Neural progenitor cell (in vitro differentiated cells): Measurements from ENCODE around the gene AK5.

ENCODE experiments used
- EZH2 ChIP-seq: fragments of 200-600 bp; sonication (generic); IDR thresholded peaks from 2 replicates; pipeline ENCODE4 v1.6.1; 2017; ENCODE audit warnings: antibody characterized with exemption, mild to moderate bottlenecking, moderate library complexity
- EZH2phosphoT487 ChIP-seq: fragments of 200-600 bp; sonication (generic); IDR thresholded peaks from 2 replicates; pipeline ENCODE4 v1.6.1; 2017; ENCODE audit warnings: antibody characterized with exemption
- TF ChIP-seq, protein P1 (sequence below): fragments of 200-600 bp; sonication (generic); IDR thresholded peaks from 2 replicates; pipeline ENCODE4 v1.5.1; 2017; ENCODE audit warnings: antibody characterized with exemption, mild to moderate bottlenecking

DNA sequence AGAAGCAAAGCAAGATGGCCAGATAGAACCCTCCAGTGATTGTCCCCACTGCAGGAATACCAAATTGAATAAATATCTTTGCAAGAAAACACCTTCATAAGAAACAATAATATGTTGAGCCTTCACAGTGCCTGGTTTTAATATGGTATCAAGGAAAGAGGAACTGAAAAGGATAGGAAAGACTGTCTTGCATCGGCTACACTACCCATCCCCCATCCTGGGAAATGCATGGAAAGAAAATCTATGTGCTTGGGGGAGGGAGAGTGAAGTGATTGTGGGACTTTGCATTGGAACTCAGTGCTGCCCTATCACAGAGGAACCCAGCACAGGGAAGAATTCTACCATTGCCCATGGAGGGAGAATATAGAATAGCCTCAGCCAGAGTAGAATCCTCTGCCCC is 28.6 kb upstream of the AK5 start:
- TF ChIP-seq, protein P1, sequence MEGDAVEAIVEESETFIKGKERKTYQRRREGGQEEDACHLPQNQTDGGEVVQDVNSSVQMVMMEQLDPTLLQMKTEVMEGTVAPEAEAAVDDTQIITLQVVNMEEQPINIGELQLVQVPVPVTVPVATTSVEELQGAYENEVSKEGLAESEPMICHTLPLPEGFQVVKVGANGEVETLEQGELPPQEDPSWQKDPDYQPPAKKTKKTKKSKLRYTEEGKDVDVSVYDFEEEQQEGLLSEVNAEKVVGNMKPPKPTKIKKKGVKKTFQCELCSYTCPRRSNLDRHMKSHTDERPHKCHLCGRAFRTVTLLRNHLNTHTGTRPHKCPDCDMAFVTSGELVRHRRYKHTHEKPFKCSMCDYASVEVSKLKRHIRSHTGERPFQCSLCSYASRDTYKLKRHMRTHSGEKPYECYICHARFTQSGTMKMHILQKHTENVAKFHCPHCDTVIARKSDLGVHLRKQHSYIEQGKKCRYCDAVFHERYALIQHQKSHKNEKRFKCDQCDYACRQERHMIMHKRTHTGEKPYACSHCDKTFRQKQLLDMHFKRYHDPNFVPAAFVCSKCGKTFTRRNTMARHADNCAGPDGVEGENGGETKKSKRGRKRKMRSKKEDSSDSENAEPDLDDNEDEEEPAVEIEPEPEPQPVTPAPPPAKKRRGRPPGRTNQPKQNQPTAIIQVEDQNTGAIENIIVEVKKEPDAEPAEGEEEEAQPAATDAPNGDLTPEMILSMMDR, result no peak
- TF ChIP-seq EZH2 (no peak), EZH2phosphoT487 (no peak)
